Gastrocnemius medialis (tissue), 4 donors: ENCODE results near the gene BRAT1. TPM values are rescaled to one million over a fixed set of nuclear protein-coding genes. Genes with fewer than 3 reads are reported as not detected.

Experiments used
- ATAC-seq, 2 donors: fragments of 150-250 bp; one replicate each; pipeline ENCODE4 v1.9.1; 2016
- DNase-seq, 2 donors: peaks; one replicate each; pipeline ENCODE4 v3.0.0-alpha.2; 2019
- H3K27ac ChIP-seq, 4 donors: fragments of 200-600 bp; sonication (generic); 1 replicate in 1 of 4; 2 replicates in 3 of 4; pipeline ENCODE4 v1.5.1; 2016 to 2018; ENCODE audit warnings: mild to moderate bottlenecking in 2 of 4, moderate library complexity in 1 of 4
- H3K27me3 ChIP-seq, 3 donors: fragments of 200-600 bp; sonication (generic) in 2 of 3; 1 replicate in 1 of 3; 2 replicates in 2 of 3; pipeline versions ENCODE4 v1.5.1 to v1.6.0; 2016 to 2019; ENCODE audit warnings: mild to moderate bottlenecking in 1 of 3, moderate library complexity in 1 of 3
- H3K36me3 ChIP-seq, 2 donors: fragments of 200-600 bp; sonication (generic) in 1 of 2; one replicate each; pipeline ENCODE4 v1.5.1; 2017 to 2018
- H3K4me1 ChIP-seq, 2 donors: fragments of 200-600 bp; sonication (generic) in 1 of 2; one replicate each; pipeline ENCODE4 v1.5.1; 2016 to 2017; ENCODE audit warnings: mild to moderate bottlenecking in 2 of 2
- H3K4me3 ChIP-seq, 4 donors: fragments of 200-600 bp; sonication (generic) in 3 of 4; 1 replicate in 1 of 4; 2 replicates in 3 of 4; pipeline ENCODE4 v1.5.1; 2016 to 2019; ENCODE audit warnings: mild to moderate bottlenecking in 2 of 4
- H3K9me3 ChIP-seq, 3 donors: fragments of 200-600 bp; sonication (generic) in 2 of 3; 1 replicate in 1 of 3; 2 replicates in 2 of 3; pipeline ENCODE4 v1.5.1; 2016 to 2019
- CTCF ChIP-seq, 5 experiments: fragments of 450-650 bp in 3 of 5; fragments of 200-600 bp in 2 of 5; sonication (generic) in 2 of 5; IDR thresholded peaks in 4 of 5; conservative IDR thresholded peaks in 1 of 5; 1 replicate in 4 of 5; 2 replicates in 1 of 5; pipeline ENCODE4 v1.5.1; 2016 to 2019; ENCODE audit warnings: antibody characterized with exemption in 5 of 5, mild to moderate bottlenecking in 3 of 5, moderate library complexity in 3 of 5
- POLR2A ChIP-seq, 2 donors: fragments of 450-650 bp; IDR thresholded peaks; one replicate each; pipeline ENCODE4 v1.6.1; 2017; ENCODE audit warnings: antibody characterized with exemption in 2 of 2, mild to moderate bottlenecking in 2 of 2, moderate library complexity in 2 of 2
- in situ Hi-C, 4 donors: fragments of 200-750 bp; cut with MboI; loops; one replicate each; pipeline versions ENCODE4 v1.15.0 to v1.8.0; 2017; ENCODE audit warnings: low sequenced_read_pairs in 4 of 4
- intact Hi-C: fragments of 100-400 bp; cut with DNase I; formaldehyde crosslinking; loops from one replicate; pipeline ENCODE4 v1.15.1; 2023; ENCODE audit warnings: low total_unique reads
- total RNA-seq, 4 donors: library from RNA; depleted of rRNA; stranded (reverse); fragments of >200 nt; gene quantifications; one replicate each; pipeline versions ENCODE4 v1.1.0 to v1.2.3, GENCODE V29; 2016

Gene BRAT1
- total RNA-seq, 4 donors from 2014 or later: 15.3 to 36.4 (median 20.2) TPM

DNA sequence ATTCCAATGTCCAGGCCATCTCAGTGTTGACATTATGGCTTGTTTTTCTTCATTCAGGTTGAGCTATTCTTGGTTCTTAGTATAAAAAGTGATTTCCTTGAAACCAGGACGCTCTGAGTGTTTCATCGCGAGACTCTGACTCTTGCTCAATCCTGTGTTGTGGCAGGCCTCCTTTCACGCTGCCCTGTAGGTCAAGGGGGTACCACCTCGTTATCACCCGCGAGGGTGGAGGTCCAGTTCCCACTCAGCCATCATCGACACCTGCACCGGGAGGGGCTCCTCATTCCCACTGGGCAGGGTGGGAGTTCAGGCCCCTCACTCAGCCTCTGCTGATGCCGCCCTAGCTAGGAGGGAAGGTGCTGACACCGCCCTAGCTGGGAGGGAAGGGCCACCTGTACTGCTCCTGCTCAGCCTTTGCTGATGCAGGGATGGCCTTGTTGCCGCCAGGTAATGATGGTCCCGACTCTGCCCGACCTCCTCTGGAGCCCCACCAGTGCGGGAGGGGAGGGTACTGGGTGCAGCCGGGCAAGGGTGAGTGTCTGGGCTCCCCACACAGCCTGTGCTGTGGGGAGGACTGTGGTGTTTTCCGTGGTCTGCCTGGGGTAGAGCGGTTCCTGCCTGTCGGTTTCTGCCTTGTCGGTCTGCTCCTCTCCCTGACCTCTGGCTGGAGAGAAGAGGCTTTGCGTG, 19.9 kb upstream of the BRAT1 start:
- Histone ChIP-seq H3K27ac (no peak overlapping the region), H3K4me1 (no peaks in the 10 kb centered on the region), H3K9me3 (no peaks in the 10 kb centered on the region), H3K36me3 (peaks cover 0 to 5% of the 10 kb centered on the region in 2 donors), H3K4me3 (no peak overlapping the region), H3K27me3 (no peaks in the 10 kb centered on the region)
- intact Hi-C loops: no loop called here
- ATAC-seq (no peak), DNase-seq (no peak)
- TF ChIP-seq POLR2A (IDR thresholded peaks at IDR 0.05) (no peak), CTCF (IDR thresholded peaks at IDR 0.05 in 4 of 5, conservative IDR thresholded peaks at IDR 0.05 in 1 of 5) (no peak)
- in situ Hi-C loops: no loop called here

DNA sequence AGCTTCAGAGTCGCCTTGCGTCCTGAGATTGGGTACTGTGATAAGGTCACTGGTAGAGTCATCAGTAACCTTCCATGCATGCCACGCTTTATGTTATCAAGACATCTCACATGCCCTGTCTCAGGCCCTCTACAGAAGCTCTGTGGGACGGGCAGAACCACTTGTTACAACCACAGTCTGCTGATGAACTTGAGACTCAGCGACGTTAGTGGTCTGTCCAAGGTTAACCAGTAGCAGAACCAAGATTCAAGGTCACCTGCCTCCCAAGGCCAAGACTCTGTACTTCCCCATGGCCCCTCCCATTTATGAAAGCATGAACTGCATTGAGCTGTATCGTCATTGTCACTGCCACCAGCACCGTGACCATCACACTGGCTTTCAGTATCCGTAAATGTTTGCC, 18.4 kb upstream of the BRAT1 start:
- no peak for ATAC-seq

GRCh38 chr7:2572101-2572842, 16.9 kb upstream of the BRAT1 start:
- TF ChIP-seq POLR2A (IDR thresholded peaks at IDR 0.05) (no peak), CTCF (IDR thresholded peaks at IDR 0.05 in 4 of 5, conservative IDR thresholded peaks at IDR 0.05 in 1 of 5) (no peak)
- ATAC-seq: no peak
- no peak for DNase-seq
- Histone ChIP-seq H3K36me3 (peaks cover 0 to 5% of the 10 kb centered on the region in 2 donors), H3K27ac (no peak overlapping the region), H3K4me1 (peaks cover 5 to 7% of the 10 kb centered on the region in 2 donors), H3K27me3 (no peaks in the 10 kb centered on the region), H3K4me3 (no peak overlapping the region), H3K9me3 (no peaks in the 10 kb centered on the region)
- in situ Hi-C loops: no loop called here
- intact Hi-C loops: no loop called here

More for the DNA sequence above, 18.4 kb upstream of the BRAT1 start:
- no peaks in the 10 kb centered on the region for H3K4me1 ChIP-seq
- H3K9me3 ChIP-seq: no peaks in the 10 kb centered on the region
- DNase-seq: no peak
- TF ChIP-seq CTCF (IDR thresholded peaks at IDR 0.05 in 4 of 5, conservative IDR thresholded peaks at IDR 0.05 in 1 of 5): no peak
- no peak for TF ChIP-seq POLR2A (IDR thresholded peaks at IDR 0.05)
- intact Hi-C loops: no loop called here
- no peak overlapping the region for H3K4me3 ChIP-seq
- no peak overlapping the region for H3K27ac ChIP-seq
- H3K27me3 ChIP-seq: no peaks in the 10 kb centered on the region
- in situ Hi-C loops: no loop called here
- peaks cover 0 to 5% of the 10 kb centered on the region in 2 donors for H3K36me3 ChIP-seq

- H3K4me1 ChIP-seq: peaks cover 6 to 8% of the 10 kb centered on the region in 2 donors
- H3K4me3 ChIP-seq: no peak overlapping the region
- intact Hi-C loops (no loop called here), in situ Hi-C loops (no loop called here)
- no peaks in the 10 kb centered on the region for H3K9me3 ChIP-seq
- no peak for TF ChIP-seq CTCF (IDR thresholded peaks at IDR 0.05 in 4 of 5, conservative IDR thresholded peaks at IDR 0.05 in 1 of 5)
- TF ChIP-seq POLR2A (IDR thresholded peaks at IDR 0.05): no peak
- H3K27me3 ChIP-seq: no peaks in the 10 kb centered on the region
- H3K27ac ChIP-seq: no peak overlapping the region
- DNase-seq: no peak
- no peak for ATAC-seq
- H3K36me3 ChIP-seq: peaks cover 0 to 5% of the 10 kb centered on the region in 2 donors
Measured at GRCh38 chr7:2571409-2571808, 16.1 kb upstream of the BRAT1 start.
